Memory B cell (primary cell): ENCODE results near the gene GULP1.

Source experiments
- ATAC-seq: fragments of 150-1000 bp; cut with Tn5 transposase; 2 replicates; pipeline ENCODE4 v1.10.0; 2021; ENCODE audit warnings: low read depth, mild to moderate bottlenecking, moderate library complexity
- DNase-seq, 2 donors: peaks; one replicate each; pipeline ENCODE4 v3.0.0; 2022; ENCODE audit warnings: low spot score in 2 of 2
- H3K27ac Mint-ChIP-seq: one replicate; pipeline ENCODE4 v1.8.0; 2022; ENCODE audit warnings: mild to moderate bottlenecking, moderate library complexity, mixed read lengths
- H3K27me3 Mint-ChIP-seq: one replicate; pipeline ENCODE4 v1.8.0; 2022; ENCODE audit warnings: mixed read lengths
- H3K36me3 Mint-ChIP-seq: one replicate; pipeline ENCODE4 v1.8.0; 2022; ENCODE audit warnings: mild to moderate bottlenecking, mixed read lengths
- H3K4me1 Mint-ChIP-seq: one replicate; pipeline ENCODE4 v1.8.0; 2022; ENCODE audit warnings: mixed read lengths
- H3K4me3 Mint-ChIP-seq: one replicate; pipeline ENCODE4 v1.8.0; 2022; ENCODE audit warnings: mild to moderate bottlenecking, moderate library complexity, mixed read lengths
- H3K9me3 Mint-ChIP-seq: one replicate; pipeline ENCODE4 v1.8.0; 2022; ENCODE audit warnings: mixed read lengths

Gene GULP1

DNA sequence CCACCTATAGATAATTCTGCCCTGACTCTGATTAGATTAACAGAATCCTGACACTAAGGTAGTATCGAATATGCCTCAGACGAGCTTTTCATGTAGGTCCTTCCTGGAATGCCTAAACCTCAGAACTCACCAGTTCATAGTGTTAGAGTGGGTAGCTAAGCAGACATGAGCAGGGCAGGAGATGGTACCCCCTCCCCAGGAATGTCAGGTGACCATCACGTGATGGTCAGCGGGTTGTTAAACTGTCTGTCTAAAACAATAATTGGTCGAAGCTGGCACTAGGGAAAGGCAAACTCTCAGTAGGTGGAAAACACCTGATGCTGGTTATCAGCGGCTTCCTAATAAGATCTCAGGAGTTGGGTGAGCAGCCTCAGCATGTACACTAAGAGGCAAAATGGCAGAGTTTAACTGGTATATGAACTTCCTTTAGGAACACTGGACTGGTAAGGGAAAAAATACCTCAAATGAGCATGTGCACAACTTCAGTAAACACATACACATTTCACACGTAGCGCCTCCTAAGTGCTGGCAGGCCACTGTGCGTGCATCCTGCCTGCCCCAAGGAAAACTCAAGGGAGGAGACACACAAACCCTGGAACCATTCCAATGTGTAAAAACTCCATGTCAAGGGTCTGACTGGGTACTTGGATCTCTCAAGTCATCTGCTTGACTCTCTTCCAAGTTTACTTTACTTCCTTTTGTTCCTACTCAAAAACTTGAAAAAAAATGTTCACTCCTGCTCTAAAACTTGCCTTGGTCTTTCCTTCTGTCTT, 339.5 kb downstream of the GULP1 start:
- ATAC-seq (no peak), DNase-seq (no peak)
- no peak overlapping the region for H3K4me3 Mint-ChIP-seq
- no peaks in the 10 kb centered on the region for H3K9me3 Mint-ChIP-seq
- no peaks in the 10 kb centered on the region for H3K4me1 Mint-ChIP-seq
- H3K27ac Mint-ChIP-seq: no peak overlapping the region
- no peaks in the 10 kb centered on the region for H3K27me3 Mint-ChIP-seq
- no peaks in the 10 kb centered on the region for H3K36me3 Mint-ChIP-seq

DNA sequence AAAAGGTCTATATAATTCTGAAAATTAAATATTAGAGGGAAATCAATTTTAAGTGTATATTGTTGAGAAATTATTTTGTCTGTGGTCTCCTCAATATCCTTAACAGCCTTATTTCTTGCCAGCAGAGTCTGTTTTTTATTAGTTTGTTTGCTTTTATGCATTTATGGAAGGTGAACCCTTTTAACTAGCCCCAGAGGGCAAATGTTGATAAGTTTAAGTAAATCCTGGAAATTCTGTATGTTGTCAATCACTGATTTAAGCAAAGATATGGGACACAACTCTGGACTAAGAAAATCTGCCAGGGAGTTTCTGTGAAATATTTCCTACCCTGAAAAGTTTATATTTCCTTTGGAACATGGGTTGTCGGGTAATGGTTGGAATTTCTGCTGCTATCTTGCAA, 343.0 kb downstream of the GULP1 start:
- Mint-ChIP-seq H3K4me3 (no peak overlapping the region), H3K27me3 (no peaks in the 10 kb centered on the region), H3K9me3 (no peaks in the 10 kb centered on the region), H3K36me3 (no peaks in the 10 kb centered on the region), H3K4me1 (no peaks in the 10 kb centered on the region), H3K27ac (no peak overlapping the region)
- ATAC-seq: no peak
- DNase-seq: no peak
